GM21367 (cell line): ENCODE data around the gene PSMB9.

ENCODE experiments used
- ATAC-seq: cut with Tn5 transposase; IDR thresholded peaks from one replicate; pipeline ENCODE4 v1.9.1; 2021; ENCODE audit not compliant: unreplicated experiment

PSMB9 gene

GRCh38 chr6:32839356-32839755, 14.6 kb upstream of the PSMB9 start:
- no peak for ATAC-seq

GRCh38 chr6:32840604-32841246, 13.3 kb upstream of the PSMB9 start:
- ATAC-seq, result no peak

- no peak for ATAC-seq
Observed at GRCh38 chr6:32842021-32842650, 11.9 kb upstream of the PSMB9 start.

GRCh38 chr6:32842690-32843089, 11.3 kb upstream of the PSMB9 start:
- no peak for ATAC-seq

GRCh38 chr6:32843331-32843978, 10.5 kb upstream of the PSMB9 start:
- ATAC-seq, result no peak

- peak; percentile 47 for ATAC-seq
Observed at GRCh38 chr6:32843979-32844838, 9.8 kb upstream of the PSMB9 start, which contains the start of gene PSMB8. PSMB8 (minus strand) TSS chr6:32844047; CDS start chr6:32843996, 51 bp downstream.

GRCh38 chr6:32844839-32845383, 9.1 kb upstream of the PSMB9 start:
- no peak for ATAC-seq

GRCh38 chr6:32845384-32845884, 8.6 kb upstream of the PSMB9 start:
- no peak for ATAC-seq

GRCh38 chr6:32847004-32847403, 7.0 kb upstream of the PSMB9 start:
- no peak for ATAC-seq

- no peak for ATAC-seq
Observed at GRCh38 chr6:32847795-32848194, 6.2 kb upstream of the PSMB9 start.

- no peak for ATAC-seq
Observed at GRCh38 chr6:32849126-32849525, 4.9 kb upstream of the PSMB9 start.

GRCh38 chr6:32851025-32851424, 3.0 kb upstream of the PSMB9 start:
- ATAC-seq, result no peak

GRCh38 chr6:32852018-32852843, 1.8 kb upstream of the PSMB9 start:
- no peak for ATAC-seq

- ATAC-seq, result peak; percentile 28
Observed at GRCh38 chr6:32852844-32853540, 1.0 kb upstream of the PSMB9 start.

- ATAC-seq, result no peak
Observed at GRCh38 chr6:32854376-32855178, 585 bp downstream of the PSMB9 start.

- no peak for ATAC-seq
Observed at GRCh38 chr6:32855467-32856174, 1.6 kb downstream of the PSMB9 start.

GRCh38 chr6:32857156-32857891, 3.3 kb downstream of the PSMB9 start:
- ATAC-seq, result no peak
